Mesenchymal stem cell (in vitro differentiated cells and primary cell): Measurements from ENCODE around the gene APBA1.

ENCODE experiments used
- DNase-seq: peaks from one replicate; pipeline ENCODE4 v3.0.0-alpha.2; 2013
- H2AFZ ChIP-seq: one replicate; pipeline ENCODE4 v1.6.1; 2013; ENCODE audit warnings: low read depth, mild to moderate bottlenecking, control low read depth, inconsistent platforms, low read length, moderate library complexity
- H2AK5ac ChIP-seq: 2 replicates; pipeline ENCODE4 v1.6.1; 2013; ENCODE audit warnings: low read length, moderate library complexity, mild to moderate bottlenecking, inconsistent platforms; ENCODE audit not compliant: severe bottlenecking
- H2BK120ac ChIP-seq: one replicate; pipeline ENCODE4 v1.6.1; 2013; ENCODE audit warnings: low read depth, mild to moderate bottlenecking, inconsistent platforms, low read length, moderate library complexity
- H2BK12ac ChIP-seq, 2 experiments: one replicate each; pipeline ENCODE4 v1.6.1; 2013; ENCODE audit warnings: inconsistent platforms in 2 of 2, low read length in 2 of 2, mild to moderate bottlenecking in 2 of 2, moderate library complexity in 2 of 2, control low read depth in 1 of 2
- H2BK15ac ChIP-seq: one replicate; pipeline ENCODE4 v1.6.1; 2013; ENCODE audit warnings: mild to moderate bottlenecking, low read depth, inconsistent platforms; ENCODE audit not compliant: poor library complexity, severe bottlenecking
- H2BK5ac ChIP-seq: 2 replicates; pipeline ENCODE4 v1.6.1; 2013; ENCODE audit warnings: low read depth, mild to moderate bottlenecking, low read length, control low read depth, inconsistent platforms; ENCODE audit not compliant: poor library complexity, severe bottlenecking
- H3K14ac ChIP-seq, 2 experiments: one replicate each; pipeline ENCODE4 v1.6.1; 2013; ENCODE audit warnings: inconsistent platforms in 2 of 2, low read length in 2 of 2, control low read depth in 1 of 2, mild to moderate bottlenecking in 1 of 2, moderate library complexity in 1 of 2
- H3K18ac ChIP-seq, 2 experiments: one replicate each; pipeline ENCODE4 v1.6.1; 2013; ENCODE audit warnings: inconsistent platforms in 2 of 2, low read length in 2 of 2, control low read depth in 1 of 2, low read depth in 1 of 2, mild to moderate bottlenecking in 1 of 2
- H3K23ac ChIP-seq, 2 experiments: one replicate each; pipeline ENCODE4 v1.6.1; 2013; ENCODE audit warnings: inconsistent platforms in 2 of 2, low read length in 2 of 2, mild to moderate bottlenecking in 2 of 2, moderate library complexity in 2 of 2, control low read depth in 1 of 2
- H3K27ac ChIP-seq: 2 replicates; pipeline ENCODE4 v1.5.1; 2013; ENCODE audit warnings: mild to moderate bottlenecking, moderate library complexity, low read length, control low read depth, inconsistent platforms; ENCODE audit not compliant: poor library complexity, severe bottlenecking
- H3K27me3 ChIP-seq, 2 experiments: 2 replicates each; pipeline versions ENCODE4 v1.6.1 to v1.7.0; 2013; ENCODE audit warnings: low read length in 2 of 2, mild to moderate bottlenecking in 2 of 2, moderate library complexity in 2 of 2, control low read depth in 1 of 2, inconsistent platforms in 1 of 2; ENCODE audit not compliant: control insufficient read depth in 1 of 2, insufficient read depth in 1 of 2
- H3K36me3 ChIP-seq, 2 experiments: 2 replicates each; pipeline versions ENCODE4 v1.6.1 to v1.7.0; 2013; ENCODE audit warnings: low read length in 2 of 2, control low read depth in 1 of 2, inconsistent platforms in 1 of 2, low read depth in 1 of 2, mild to moderate bottlenecking in 1 of 2; ENCODE audit not compliant: insufficient read depth in 2 of 2, control insufficient read depth in 1 of 2
- H3K4ac ChIP-seq, 2 experiments: one replicate each; pipeline ENCODE4 v1.6.1; 2013; ENCODE audit warnings: inconsistent platforms in 2 of 2, low read length in 2 of 2, mild to moderate bottlenecking in 2 of 2, moderate library complexity in 2 of 2, control low read depth in 1 of 2, low read depth in 1 of 2
- H3K4me1 ChIP-seq: 2 replicates; pipeline ENCODE4 v1.6.1; 2013; ENCODE audit warnings: low read depth, low read length, control low read depth; ENCODE audit not compliant: control insufficient read depth, insufficient read depth
- H3K4me2 ChIP-seq: 2 replicates; pipeline ENCODE4 v1.6.1; 2013; ENCODE audit warnings: low read length, mild to moderate bottlenecking, inconsistent platforms; ENCODE audit not compliant: poor library complexity, severe bottlenecking
- H3K4me3 ChIP-seq, 2 experiments: 2 replicates each; pipeline versions ENCODE4 v1.5.1 to v1.7.0; 2013; ENCODE audit warnings: low read length in 2 of 2, mild to moderate bottlenecking in 2 of 2, control low read depth in 1 of 2, low read depth in 1 of 2; ENCODE audit not compliant: insufficient read depth in 1 of 2
- H3K79me1 ChIP-seq: replicated peaks from 2 replicates; pipeline ENCODE4 v1.6.1; 2013; ENCODE audit warnings: mild to moderate bottlenecking, control low read depth, low read length, inconsistent platforms; ENCODE audit not compliant: poor library complexity, severe bottlenecking
- H3K9ac ChIP-seq: 2 replicates; pipeline ENCODE4 v1.7.0; 2013; ENCODE audit warnings: mild to moderate bottlenecking, low read length, moderate library complexity
- H3K9me3 ChIP-seq: 2 replicates; pipeline ENCODE4 v1.7.0; 2013; ENCODE audit warnings: mild to moderate bottlenecking, low read length; ENCODE audit not compliant: control insufficient read depth
- H4K8ac ChIP-seq: one replicate; pipeline ENCODE4 v1.6.1; 2013; ENCODE audit warnings: inconsistent platforms, mild to moderate bottlenecking, low read length, moderate library complexity
- H4K91ac ChIP-seq: one replicate; pipeline ENCODE4 v1.6.1; 2013; ENCODE audit warnings: mild to moderate bottlenecking, low read length, inconsistent platforms
- WGBS: methylation state at CpG from one replicate; pipeline ENCODE4 v1.1.7; 2013; ENCODE audit warnings: mixed read lengths; 5-methylcytosine and 5-hydroxymethylcytosine counted together

The APBA1 gene

DNA sequence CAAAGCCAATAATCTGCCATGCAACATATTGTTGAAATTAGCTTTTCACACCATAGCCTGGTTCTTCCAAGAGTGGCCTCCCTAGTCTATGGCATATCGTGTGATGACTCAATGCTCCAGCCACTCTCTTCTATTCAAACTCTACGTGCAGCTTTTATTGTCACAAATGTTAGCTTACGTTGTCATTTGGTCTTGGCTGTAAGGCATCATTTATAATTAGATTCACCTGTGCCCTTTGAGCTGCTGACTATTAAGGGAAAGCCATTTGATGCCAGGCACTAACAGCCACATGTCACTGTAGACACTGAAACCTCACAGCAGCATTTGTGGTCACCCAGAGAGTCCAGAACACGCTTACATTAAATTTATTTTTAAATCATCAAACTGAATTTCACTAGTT lies 66.8 kb downstream of the APBA1 start:
- Histone ChIP-seq H3K23ac (no peak overlapping the region), H3K14ac (no peak overlapping the region), H3K27ac (no peak overlapping the region), H3K79me1 (peaks cover 2% of the 10 kb centered on the region), H2AFZ (no peak overlapping the region), H2BK120ac (no peak overlapping the region), H2BK12ac (no peak overlapping the region), H4K91ac (no peak overlapping the region), H4K8ac (no peak overlapping the region), H3K4me3 (no peak overlapping the region), H3K27me3 (no peaks in the 10 kb centered on the region), H2AK5ac (no peak overlapping the region), H2BK15ac (no peak overlapping the region), H3K4me1 (peaks cover 3% of the 10 kb centered on the region), H3K9ac (no peak overlapping the region), H3K4me2 (no peak overlapping the region), H3K18ac (no peak overlapping the region), H3K9me3 (no peaks in the 10 kb centered on the region), H3K36me3 (no peaks in the 10 kb centered on the region), H3K4ac (no peak overlapping the region), H2BK5ac (no peak overlapping the region)
- whole genome bisulfite sequencing = 53% methylated on average over 3 of the region's 4 CpGs
- no peak for DNase-seq

DNA sequence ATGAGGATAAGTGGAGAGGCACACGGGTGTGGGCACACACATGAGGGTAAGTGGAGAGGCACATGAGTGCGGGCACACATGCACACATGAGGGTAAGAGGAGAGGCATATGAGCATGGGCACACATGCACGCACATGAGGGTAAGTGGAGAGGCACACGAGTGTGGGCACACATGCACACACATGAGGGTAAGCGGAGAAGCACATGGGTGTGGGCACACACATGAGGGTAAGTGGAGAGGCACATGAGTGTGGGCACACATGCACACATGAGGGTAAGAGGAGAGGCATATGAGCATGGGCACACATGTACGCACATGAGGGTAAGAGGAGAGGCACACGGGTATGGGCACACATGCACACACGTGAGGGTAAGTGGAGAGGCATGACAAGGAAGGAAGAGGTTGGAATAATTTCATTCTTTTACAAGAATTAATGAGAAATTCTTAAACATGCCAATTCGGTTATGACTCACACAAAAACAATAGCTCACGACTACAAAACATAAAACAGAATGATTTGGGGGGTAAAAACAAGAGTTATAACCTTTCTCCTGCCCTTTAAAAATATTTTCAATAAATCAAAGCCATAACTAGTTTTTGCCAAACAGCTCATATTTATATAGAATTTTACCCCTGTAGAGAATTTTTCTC lies 67.5 kb downstream of the APBA1 start:
- peak overlapping the region in 1 of 2 experiments; percentile 0 for H3K14ac ChIP-seq
- no peak overlapping the region for H4K8ac ChIP-seq
- peak overlapping the region; percentile 57 for H4K91ac ChIP-seq
- no peak overlapping the region for H2BK15ac ChIP-seq
- DNase-seq = no peak
- peaks cover 3% of the 10 kb centered on the region for H3K4me1 ChIP-seq
- H3K18ac ChIP-seq = no peak overlapping the region
- H2AFZ ChIP-seq = no peak overlapping the region
- no peak overlapping the region for H3K9ac ChIP-seq
- no peaks in the 10 kb centered on the region for H3K36me3 ChIP-seq
- no peak overlapping the region for H2BK12ac ChIP-seq
- no peak overlapping the region for H3K27ac ChIP-seq
- no peak overlapping the region for H3K4me3 ChIP-seq
- H3K79me1 ChIP-seq = peaks cover 5% of the 10 kb centered on the region
- no peak overlapping the region for H3K4ac ChIP-seq
- H2BK120ac ChIP-seq = no peak overlapping the region
- no peak overlapping the region for H3K4me2 ChIP-seq
- no peak overlapping the region for H2BK5ac ChIP-seq
- no peak overlapping the region for H2AK5ac ChIP-seq
- H3K27me3 ChIP-seq = no peaks in the 10 kb centered on the region
- no peak overlapping the region for H3K23ac ChIP-seq
- WGBS = 94% methylated on average over 7 of the region's 10 CpGs
- no peaks in the 10 kb centered on the region for H3K9me3 ChIP-seq

DNA sequence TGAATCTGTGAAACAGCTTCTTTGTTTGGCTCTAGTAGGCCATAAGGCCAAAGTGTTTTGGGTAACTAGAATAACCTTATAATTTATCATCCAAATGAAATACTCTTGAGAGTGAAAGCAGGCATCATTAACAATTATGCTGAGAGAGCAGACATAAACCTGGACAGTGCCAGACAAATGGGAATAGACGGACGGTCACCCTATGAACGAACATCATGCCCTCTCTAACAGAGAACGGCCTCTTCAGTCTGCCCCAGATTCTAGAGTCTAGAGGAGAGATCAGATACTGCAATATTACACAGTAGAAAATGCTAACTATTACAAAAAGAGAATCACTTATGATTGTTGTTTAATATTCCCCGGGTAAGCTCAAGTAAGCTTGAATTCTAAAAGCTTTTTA lies 68.5 kb downstream of the APBA1 start:
- H3K9ac ChIP-seq = no peak overlapping the region
- no peak overlapping the region for H2AK5ac ChIP-seq
- no peak overlapping the region for H2BK120ac ChIP-seq
- no peak overlapping the region for H2BK12ac ChIP-seq
- no peaks in the 10 kb centered on the region for H3K9me3 ChIP-seq
- DNase-seq = no peak
- H3K27me3 ChIP-seq = no peaks in the 10 kb centered on the region
- no peak overlapping the region for H3K4me2 ChIP-seq
- no peaks in the 10 kb centered on the region for H3K36me3 ChIP-seq
- WGBS = 98% methylated on average over 4 of the region's 5 CpGs
- H3K79me1 ChIP-seq = peaks cover 5% of the 10 kb centered on the region
- peaks cover 3% of the 10 kb centered on the region for H3K4me1 ChIP-seq
- H3K4ac ChIP-seq = no peak overlapping the region
- no peak overlapping the region for H3K23ac ChIP-seq
- no peak overlapping the region for H4K8ac ChIP-seq
- H3K4me3 ChIP-seq = no peak overlapping the region
- H3K14ac ChIP-seq = no peak overlapping the region
- H2BK5ac ChIP-seq = no peak overlapping the region
- no peak overlapping the region for H2AFZ ChIP-seq
- H3K18ac ChIP-seq = no peak overlapping the region
- H3K27ac ChIP-seq = no peak overlapping the region
- no peak overlapping the region for H2BK15ac ChIP-seq
- no peak overlapping the region for H4K91ac ChIP-seq

DNA sequence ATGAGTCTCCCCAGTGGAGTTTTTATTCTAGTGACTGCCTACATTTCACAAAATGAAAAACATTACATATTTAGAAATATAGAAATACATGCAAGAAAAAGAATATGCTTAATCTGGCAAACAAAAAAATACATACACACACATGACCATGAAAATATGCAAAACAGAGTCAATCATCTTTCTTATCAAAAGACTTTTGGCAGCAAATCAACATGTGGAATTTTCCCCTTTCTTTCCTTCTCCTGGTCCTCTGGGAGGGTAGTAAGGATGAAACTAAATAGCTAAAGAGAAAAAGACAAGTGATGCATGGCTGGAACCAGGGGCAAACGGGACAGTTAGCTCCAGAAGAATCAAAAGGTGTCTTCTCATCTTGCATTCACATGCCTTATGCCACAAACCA lies 69.4 kb downstream of the APBA1 start:
- DNase-seq = no peak
- Histone ChIP-seq H3K9me3 (no peaks in the 10 kb centered on the region), H3K4me3 (no peak overlapping the region), H2BK120ac (no peak overlapping the region), H2AK5ac (no peak overlapping the region), H3K18ac (no peak overlapping the region), H4K91ac (no peak overlapping the region), H3K27ac (no peak overlapping the region), H4K8ac (no peak overlapping the region), H3K36me3 (no peaks in the 10 kb centered on the region), H2BK12ac (no peak overlapping the region), H3K23ac (no peak overlapping the region), H2BK5ac (no peak overlapping the region), H3K9ac (no peak overlapping the region), H3K27me3 (no peaks in the 10 kb centered on the region), H3K4me2 (no peak overlapping the region), H3K14ac (no peak overlapping the region), H2BK15ac (no peak overlapping the region), H3K4ac (no peak overlapping the region), H2AFZ (no peak overlapping the region), H3K4me1 (peaks cover 3% of the 10 kb centered on the region), H3K79me1 (peaks cover 5% of the 10 kb centered on the region)
- WGBS = 70% methylated on average over 1 of the region's 1 CpG
